Spleen (tissue), 11 donors: Measurements from ENCODE around the gene SNX24. TPM values are rescaled to one million over a fixed set of nuclear protein-coding genes. Genes with fewer than 3 reads are reported as not detected.

Experiments used
- DNase-seq: peaks from one replicate; pipeline ENCODE4 v3.0.0-alpha.2; 2020
- H3K27ac ChIP-seq, 8 donors: fragments of 200-600 bp; sonication (generic) in 7 of 8; 1 replicate in 4 of 8; 2 replicates in 4 of 8; pipeline versions ENCODE4 v1.5.0 to v1.8.0; 2016 to 2021; ENCODE audit warnings: inconsistent platforms in 4 of 8, mild to moderate bottlenecking in 4 of 8, moderate library complexity in 1 of 8
- H3K27me3 ChIP-seq, 7 donors: fragments of 200-600 bp; sonication (generic) in 6 of 7; replicated peaks in 1 of 7; 1 replicate in 4 of 7; 2 replicates in 3 of 7; pipeline versions ENCODE4 v1.5.0 to v1.8.0; 2016 to 2021; ENCODE audit warnings: inconsistent platforms in 3 of 7, mild to moderate bottlenecking in 1 of 7
- H3K36me3 ChIP-seq, 6 donors: fragments of 200-600 bp; sonication (generic) in 5 of 6; 1 replicate in 4 of 6; 2 replicates in 2 of 6; pipeline versions ENCODE4 v1.5.0 to v1.8.0; 2016 to 2021; ENCODE audit warnings: inconsistent platforms in 2 of 6
- H3K4me1 ChIP-seq, 6 donors: fragments of 200-600 bp; sonication (generic) in 5 of 6; 1 replicate in 3 of 6; 2 replicates in 3 of 6; pipeline versions ENCODE4 v1.5.0 to v1.8.0; 2016 to 2021; ENCODE audit warnings: inconsistent platforms in 3 of 6
- H3K4me3 ChIP-seq, 8 donors: fragments of 200-600 bp; sonication (generic) in 7 of 8; 1 replicate in 4 of 8; 2 replicates in 4 of 8; pipeline versions ENCODE4 v1.5.0 to v1.8.0; 2016 to 2021; ENCODE audit warnings: inconsistent platforms in 4 of 8, mild to moderate bottlenecking in 4 of 8, moderate library complexity in 2 of 8
- H3K9me3 ChIP-seq, 8 donors: fragments of 200-600 bp; sonication (generic) in 7 of 8; 1 replicate in 4 of 8; 2 replicates in 4 of 8; pipeline versions ENCODE4 v1.5.0 to v1.8.0; 2016 to 2021; ENCODE audit warnings: inconsistent platforms in 4 of 8
- POLR2A ChIP-seq, 3 donors: fragments of 450-650 bp; IDR thresholded peaks; one replicate each; pipeline ENCODE4 v1.5.1; 2017; ENCODE audit warnings: antibody characterized with exemption in 3 of 3, mild to moderate bottlenecking in 1 of 3
- POLR2AphosphoS5 ChIP-seq, 3 donors: sonication (generic); formaldehyde crosslinking; IDR thresholded peaks; one replicate each; pipeline ENCODE4 v1.5.1; 2017; ENCODE audit warnings: antibody characterized with exemption in 3 of 3
- WGBS, 5 donors: extraction: QIAGEN DNeasy Blood & Tissue Kit in 3 of 5; methylation state at CpG; one replicate each; pipeline versions ENCODE4 v1.1.5 to v1.1.7; 2013 to 2018; 5-methylcytosine and 5-hydroxymethylcytosine counted together
- intact Hi-C: fragments of 100-400 bp; cut with DNase I; formaldehyde crosslinking; loops from one replicate; pipeline ENCODE4 v1.15.0; 2023; ENCODE audit warnings: low total_unique reads
- polyA plus RNA-seq, 3 donors: library from polyadenylated mRNA; stranded (reverse); fragments of 200-250 nt; gene quantifications; one replicate each; pipeline ENCODE4 v1.2.1, GENCODE V29; 2013
- total RNA-seq, 7 donors: library from RNA; depleted of rRNA in 3 of 7; stranded (reverse); fragments of >200 nt in 3 of 7; fragmentation: NEBNext Ultra II Directional in 4 of 7; extraction: Animal tissue kit (Norgen Biotek cat#: 25700) in 4 of 7; gene quantifications; one replicate each; pipeline versions ENCODE4 v1.1.0 to v1.2.1, GENCODE V29; 2016 to 2021
- TF ChIP-seq, protein P1 (sequence below), 11 experiments: fragments of 200-600 bp in 7 of 11; fragments of 450-650 bp in 4 of 11; sonication (generic) in 4 of 11; IDR thresholded peaks in 8 of 11; conservative IDR thresholded peaks in 3 of 11; 1 replicate in 7 of 11; 2 replicates in 4 of 11; pipeline versions ENCODE4 v1.4.0 to v1.8.0; 2016 to 2021; ENCODE audit warnings: antibody characterized with exemption in 11 of 11, inconsistent platforms in 4 of 11, mild to moderate bottlenecking in 1 of 11
- donor health status: healthy with polysubstance abuse.
- donor health status: DM: no; HTN: no; CAD: no; lungs with moderate emphysema.
- donor health status: DM: no; HTN: no; CAD: no.
- donor health status: Bipolar disorder and iron deficiency.
- donor health status: healthy.
- donor health status: DM: no; HTN: no; CAD: no.
- donor health status: DM: yes; HTN: yes; CAD: no.

SNX24 gene
- total and polyA plus RNA-seq, 10 donors, result 5.2 to 17.4 (median 11.7) TPM

- Histone ChIP-seq H3K36me3 (no peaks in the 10 kb centered on the region), H3K4me3 (no peak overlapping the region), H3K27ac (no peak overlapping the region), H3K27me3 (no peaks in the 10 kb centered on the region), H3K9me3 (no peaks in the 10 kb centered on the region), H3K4me1 (peaks cover 0 to 3% (median 0%) of the 10 kb centered on the region in 6 donors)
- DNase-seq, result no peak
- intact Hi-C loops, result no loop called here
- 69 to 81% (median 75%) methylated on average over 4 of the region's 4 CpGs for WGBS, 5 donors
- TF ChIP-seq POLR2AphosphoS5 (IDR thresholded peaks at IDR 0.05) (no peak), POLR2A (IDR thresholded peaks at IDR 0.05) (no peak)
- TF ChIP-seq, protein P1, sequence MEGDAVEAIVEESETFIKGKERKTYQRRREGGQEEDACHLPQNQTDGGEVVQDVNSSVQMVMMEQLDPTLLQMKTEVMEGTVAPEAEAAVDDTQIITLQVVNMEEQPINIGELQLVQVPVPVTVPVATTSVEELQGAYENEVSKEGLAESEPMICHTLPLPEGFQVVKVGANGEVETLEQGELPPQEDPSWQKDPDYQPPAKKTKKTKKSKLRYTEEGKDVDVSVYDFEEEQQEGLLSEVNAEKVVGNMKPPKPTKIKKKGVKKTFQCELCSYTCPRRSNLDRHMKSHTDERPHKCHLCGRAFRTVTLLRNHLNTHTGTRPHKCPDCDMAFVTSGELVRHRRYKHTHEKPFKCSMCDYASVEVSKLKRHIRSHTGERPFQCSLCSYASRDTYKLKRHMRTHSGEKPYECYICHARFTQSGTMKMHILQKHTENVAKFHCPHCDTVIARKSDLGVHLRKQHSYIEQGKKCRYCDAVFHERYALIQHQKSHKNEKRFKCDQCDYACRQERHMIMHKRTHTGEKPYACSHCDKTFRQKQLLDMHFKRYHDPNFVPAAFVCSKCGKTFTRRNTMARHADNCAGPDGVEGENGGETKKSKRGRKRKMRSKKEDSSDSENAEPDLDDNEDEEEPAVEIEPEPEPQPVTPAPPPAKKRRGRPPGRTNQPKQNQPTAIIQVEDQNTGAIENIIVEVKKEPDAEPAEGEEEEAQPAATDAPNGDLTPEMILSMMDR (IDR thresholded peaks at IDR 0.05 in 8 of 11, conservative IDR thresholded peaks at IDR 0.05 in 3 of 11), result peak in 6 of 11 experiments; percentile 12 to 52 (median 27)
Measured at GRCh38 chr5:122896598-122897282, 51.3 kb downstream of the SNX24 start.

GRCh38 chr5:122897283-122897602 lies 51.8 kb downstream of the SNX24 start:
- no peak overlapping the region for H3K4me3 ChIP-seq
- no peaks in the 10 kb centered on the region for H3K9me3 ChIP-seq
- no peaks in the 10 kb centered on the region for H3K36me3 ChIP-seq
- no peaks in the 10 kb centered on the region for H3K27me3 ChIP-seq
- no peak overlapping the region for H3K27ac ChIP-seq
- peaks cover 0 to 8% (median 1%) of the 10 kb centered on the region in 6 donors for H3K4me1 ChIP-seq
- intact Hi-C loops, result no loop called here
- TF ChIP-seq POLR2AphosphoS5 (IDR thresholded peaks at IDR 0.05) (no peak), POLR2A (IDR thresholded peaks at IDR 0.05) (no peak)
- TF ChIP-seq, protein P1 (IDR thresholded peaks at IDR 0.05 in 8 of 11, conservative IDR thresholded peaks at IDR 0.05 in 3 of 11), result no peak
- no peak for DNase-seq

GRCh38 chr5:122901346-122901745 lies 55.9 kb downstream of the SNX24 start:
- 93 to 96% (median 95%) methylated on average over 2 of the region's 2 CpGs for WGBS, 5 donors
- H3K9me3 ChIP-seq, result no peaks in the 10 kb centered on the region
- no peak overlapping the region for H3K4me3 ChIP-seq
- no peak for DNase-seq
- intact Hi-C loops, result no loop called here
- peaks cover 0 to 15% (median 6%) of the 10 kb centered on the region in 6 donors for H3K4me1 ChIP-seq
- no peaks in the 10 kb centered on the region for H3K36me3 ChIP-seq
- TF ChIP-seq, protein P1 (IDR thresholded peaks at IDR 0.05 in 8 of 11, conservative IDR thresholded peaks at IDR 0.05 in 3 of 11), result no peak
- no peak for TF ChIP-seq POLR2AphosphoS5 (IDR thresholded peaks at IDR 0.05)
- TF ChIP-seq POLR2A (IDR thresholded peaks at IDR 0.05), result no peak
- H3K27me3 ChIP-seq, result no peaks in the 10 kb centered on the region
- no peak overlapping the region for H3K27ac ChIP-seq

- TF ChIP-seq, protein P1 (IDR thresholded peaks at IDR 0.05 in 8 of 11, conservative IDR thresholded peaks at IDR 0.05 in 3 of 11), result no peak
- no peak for TF ChIP-seq POLR2AphosphoS5 (IDR thresholded peaks at IDR 0.05)
- no peak for TF ChIP-seq POLR2A (IDR thresholded peaks at IDR 0.05)
- intact Hi-C loops, result no loop called here
- no peak for DNase-seq
- Histone ChIP-seq H3K4me1 (peaks cover 0 to 15% (median 6%) of the 10 kb centered on the region in 6 donors), H3K4me3 (no peak overlapping the region), H3K27me3 (no peaks in the 10 kb centered on the region), H3K9me3 (no peaks in the 10 kb centered on the region), H3K27ac (no peak overlapping the region), H3K36me3 (no peaks in the 10 kb centered on the region)
- 18 to 45% (median 29%) methylated on average over 1 of the region's 1 CpG for WGBS, 5 donors
Measured at GRCh38 chr5:122902263-122902662, 56.9 kb downstream of the SNX24 start.
